Measurements from ENCODE around the gene CHTF18. TPM values are rescaled to one million over a fixed set of nuclear protein-coding genes. Genes with fewer than 3 reads are reported as not detected.

CHTF18 gene
- total and polyA plus RNA-seq, 8 donors = 5.4 to 61.6 (median 8.0) TPM

DNA sequence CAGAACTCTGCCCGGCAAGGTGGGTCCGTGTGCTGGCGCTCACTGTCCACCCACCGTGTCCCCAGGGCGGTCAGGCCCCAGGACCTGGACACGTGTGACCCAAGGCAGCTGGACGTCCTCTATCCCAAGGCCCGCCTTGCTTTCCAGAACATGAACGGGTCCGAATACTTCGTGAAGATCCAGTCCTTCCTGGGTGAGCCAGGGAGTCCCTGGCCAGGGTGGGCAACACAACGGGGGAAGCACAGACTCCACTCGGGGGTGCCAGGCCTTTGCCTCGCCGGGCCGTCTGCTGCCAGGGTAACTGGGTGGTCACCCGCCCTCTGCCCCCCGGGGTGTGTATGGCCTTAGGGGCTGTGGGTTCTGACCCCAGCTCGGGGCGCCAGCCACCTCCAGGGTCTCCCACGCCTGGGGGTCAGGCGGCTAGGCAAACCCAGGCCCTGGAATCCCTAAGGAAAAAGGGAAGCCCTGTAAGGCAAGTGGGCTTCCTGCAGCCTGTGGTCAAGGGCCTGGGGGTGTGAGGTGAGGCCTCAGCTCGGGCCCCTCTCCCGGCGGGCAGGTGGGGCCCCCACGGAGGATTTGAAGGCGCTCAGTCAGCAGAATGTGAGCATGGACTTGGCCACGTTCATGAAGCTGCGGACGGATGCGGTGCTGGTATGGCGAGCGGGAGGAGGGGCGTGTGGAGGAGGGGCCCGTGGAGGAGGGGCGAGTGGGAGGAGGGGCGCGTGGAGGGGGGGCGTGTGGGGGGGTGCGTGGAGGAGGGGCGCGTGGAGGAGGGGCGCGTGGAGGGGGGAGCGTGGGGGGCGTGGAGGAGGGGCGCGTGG lies 21.4 kb upstream of the CHTF18 start:
- H3K4me1 ChIP-seq = no peaks in the 10 kb centered on the region
- no peak for FAIRE-seq
- H3K9me3 ChIP-seq = no peaks in the 10 kb centered on the region
- TF ChIP-seq, protein P1, sequence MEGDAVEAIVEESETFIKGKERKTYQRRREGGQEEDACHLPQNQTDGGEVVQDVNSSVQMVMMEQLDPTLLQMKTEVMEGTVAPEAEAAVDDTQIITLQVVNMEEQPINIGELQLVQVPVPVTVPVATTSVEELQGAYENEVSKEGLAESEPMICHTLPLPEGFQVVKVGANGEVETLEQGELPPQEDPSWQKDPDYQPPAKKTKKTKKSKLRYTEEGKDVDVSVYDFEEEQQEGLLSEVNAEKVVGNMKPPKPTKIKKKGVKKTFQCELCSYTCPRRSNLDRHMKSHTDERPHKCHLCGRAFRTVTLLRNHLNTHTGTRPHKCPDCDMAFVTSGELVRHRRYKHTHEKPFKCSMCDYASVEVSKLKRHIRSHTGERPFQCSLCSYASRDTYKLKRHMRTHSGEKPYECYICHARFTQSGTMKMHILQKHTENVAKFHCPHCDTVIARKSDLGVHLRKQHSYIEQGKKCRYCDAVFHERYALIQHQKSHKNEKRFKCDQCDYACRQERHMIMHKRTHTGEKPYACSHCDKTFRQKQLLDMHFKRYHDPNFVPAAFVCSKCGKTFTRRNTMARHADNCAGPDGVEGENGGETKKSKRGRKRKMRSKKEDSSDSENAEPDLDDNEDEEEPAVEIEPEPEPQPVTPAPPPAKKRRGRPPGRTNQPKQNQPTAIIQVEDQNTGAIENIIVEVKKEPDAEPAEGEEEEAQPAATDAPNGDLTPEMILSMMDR (IDR thresholded peaks at IDR 0.05) = no peak
- WGBS, 2 donors = 59 to 66% methylated on average over 34 to 35 of the region's 48 CpGs
- H3K4me3 ChIP-seq = no peak overlapping the region
- ATAC-seq = no peak
- H3K36me3 ChIP-seq = no peaks in the 10 kb centered on the region
- no peak overlapping the region for H3K27ac ChIP-seq
- DNase-seq = peak in 1 of 6 donors; percentile 76
- no peaks in the 10 kb centered on the region for H3K27me3 ChIP-seq
- intact Hi-C loops (cut with DNase I) = no loop called here

- FAIRE-seq = no peak
- WGBS, 2 donors = 46 to 53% methylated on average over 8 to 15 of the region's 38 CpGs
- H3K4me3 ChIP-seq = no peak overlapping the region
- H3K36me3 ChIP-seq = no peaks in the 10 kb centered on the region
- no peaks in the 10 kb centered on the region for H3K4me1 ChIP-seq
- intact Hi-C loops (cut with DNase I) = no loop called here
- no peak overlapping the region for H3K27ac ChIP-seq
- no peaks in the 10 kb centered on the region for H3K9me3 ChIP-seq
- no peak for ATAC-seq
- no peaks in the 10 kb centered on the region for H3K27me3 ChIP-seq
- TF ChIP-seq, protein P1 (IDR thresholded peaks at IDR 0.05) = no peak
- no peak for DNase-seq
Observed at GRCh38 chr16:767743-768235, 20.6 kb upstream of the CHTF18 start.

GRCh38 chr16:768428-768827 lies 20.0 kb upstream of the CHTF18 start:
- DNase-seq = peak in 2 of 6 donors; percentile 26 to 81
- Histone ChIP-seq H3K36me3 (no peaks in the 10 kb centered on the region), H3K4me3 (no peak overlapping the region), H3K4me1 (no peaks in the 10 kb centered on the region), H3K27me3 (no peaks in the 10 kb centered on the region), H3K27ac (no peak overlapping the region), H3K9me3 (no peaks in the 10 kb centered on the region)
- 48 to 73% methylated on average over 21 of the region's 21 CpGs for WGBS, 2 donors
- TF ChIP-seq, protein P1 (IDR thresholded peaks at IDR 0.05) = no peak
- no peak for FAIRE-seq
- no peak for ATAC-seq
- intact Hi-C loops (cut with DNase I) = no loop called here

GRCh38 chr16:769184-769784 lies 19.1 kb upstream of the CHTF18 start:
- TF ChIP-seq, protein P1 (IDR thresholded peaks at IDR 0.05) = no peak
- H3K27me3 ChIP-seq = no peaks in the 10 kb centered on the region
- no peak for FAIRE-seq
- no peaks in the 10 kb centered on the region for H3K36me3 ChIP-seq
- no peaks in the 10 kb centered on the region for H3K9me3 ChIP-seq
- DNase-seq = peak in 1 of 6 donors; percentile 66
- intact Hi-C loops (cut with DNase I) = no loop called here
- no peak overlapping the region for H3K27ac ChIP-seq
- WGBS, 2 donors = 41 to 66% methylated on average over 19 to 20 of the region's 20 CpGs
- ATAC-seq = no peak
- H3K4me3 ChIP-seq = no peak overlapping the region
- H3K4me1 ChIP-seq = no peaks in the 10 kb centered on the region

DNA sequence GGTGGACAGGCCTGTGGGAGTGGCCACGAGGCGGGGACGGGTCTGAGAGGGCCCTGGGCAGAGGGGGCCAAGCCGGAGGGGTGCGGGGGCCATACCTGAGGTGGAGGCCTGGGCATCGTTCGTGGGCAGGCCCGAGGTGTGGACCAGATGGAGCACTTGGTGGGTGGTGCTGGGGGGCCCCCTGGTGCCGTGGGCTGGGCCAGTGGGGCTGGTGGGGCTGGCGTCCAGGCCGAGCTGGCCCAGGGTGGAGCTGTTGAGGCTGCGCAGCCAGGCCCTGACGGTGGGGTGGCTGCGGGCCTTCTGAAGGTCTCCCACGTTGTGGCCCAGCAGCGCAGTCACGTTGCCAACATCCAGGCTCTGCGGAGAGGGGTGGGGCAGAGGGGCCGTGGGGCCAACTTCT lies 18.5 kb upstream of the CHTF18 start:
- no peak overlapping the region for H3K4me3 ChIP-seq
- ATAC-seq (no peak), DNase-seq (peak in 1 of 6 donors; percentile 76), FAIRE-seq (no peak)
- no peaks in the 10 kb centered on the region for H3K4me1 ChIP-seq
- no peak overlapping the region for H3K27ac ChIP-seq
- H3K9me3 ChIP-seq = no peaks in the 10 kb centered on the region
- WGBS, 2 donors = 67 to 69% methylated on average over 18 to 19 of the region's 19 CpGs
- no peaks in the 10 kb centered on the region for H3K36me3 ChIP-seq
- TF ChIP-seq, protein P1 (IDR thresholded peaks at IDR 0.05) = no peak
- H3K27me3 ChIP-seq = no peaks in the 10 kb centered on the region
- intact Hi-C loops (cut with DNase I) = no loop called here
